ENCODE measurements around the gene HOTAIR. TPM values are rescaled to one million over a fixed set of nuclear protein-coding genes. Genes with fewer than 3 reads are reported as not detected.

Gene HOTAIR
- total RNA-seq, 1 donor from 2014 or later, result 4.0 TPM

- intact Hi-C loops (cut with DNase I), result no loop called here
- no peak for DNase-seq (ENCODE audit: low spot score)
- no peak for ATAC-seq
Measured at GRCh38 chr12:54002278-54002914, 27.6 kb upstream of the HOTAIR start.

- no peak for DNase-seq (ENCODE audit: low spot score)
- no peak for ATAC-seq
- intact Hi-C loops (cut with DNase I), result no loop called here
Measured at GRCh38 chr12:54001283-54002187, 26.8 kb upstream of the HOTAIR start.

- intact Hi-C loops (cut with DNase I), result no loop called here
- DNase-seq (ENCODE audit: low spot score) (no peak), ATAC-seq (peak; percentile 24)
Measured at GRCh38 chr12:54000116-54001114, 25.7 kb upstream of the HOTAIR start, which contains the start of gene HOXC9. TSS of gene HOXC9 (plus strand) at chr12:54000161. CDS start at chr12:54000189, 28 bp downstream.

- ATAC-seq, result peak; percentile 47
- DNase-seq (ENCODE audit: low spot score), result peak; percentile 88
- intact Hi-C loops (cut with DNase I), result no loop called here
Measured at GRCh38 chr12:53999559-54000115, 24.9 kb upstream of the HOTAIR start.

GRCh38 chr12:53998900-53999236 lies 24.1 kb upstream of the HOTAIR start:
- no peak for DNase-seq (ENCODE audit: low spot score)
- ATAC-seq, result no peak
- intact Hi-C loops (cut with DNase I), result no loop called here

GRCh38 chr12:53998110-53998899 lies 23.6 kb upstream of the HOTAIR start:
- intact Hi-C loops (cut with DNase I), result no loop called here
- DNase-seq (ENCODE audit: low spot score) (no peak), ATAC-seq (no peak)

GRCh38 chr12:53997204-53998109 lies 22.7 kb upstream of the HOTAIR start:
- intact Hi-C loops (cut with DNase I), result no loop called here
- DNase-seq (ENCODE audit: low spot score), result no peak
- no peak for ATAC-seq

- no peak for DNase-seq (ENCODE audit: low spot score)
Measured at GRCh38 chr12:53996240-53997203, 21.8 kb upstream of the HOTAIR start.

GRCh38 chr12:53995378-53996239 lies 20.9 kb upstream of the HOTAIR start:
- DNase-seq (ENCODE audit: low spot score) (no peak), ATAC-seq (peak; percentile 81)
- intact Hi-C loops (cut with DNase I), result no loop called here

More at GRCh38 chr12:53996240-53997203, 21.8 kb upstream of the HOTAIR start:
- no peak for ATAC-seq
- intact Hi-C loops (cut with DNase I), result no loop called here

GRCh38 chr12:53995002-53995377 lies 20.2 kb upstream of the HOTAIR start:
- ATAC-seq (no peak), DNase-seq (ENCODE audit: low spot score) (no peak)
- intact Hi-C loops (cut with DNase I), result no loop called here

GRCh38 chr12:53994264-53995001 lies 19.7 kb upstream of the HOTAIR start:
- intact Hi-C loops (cut with DNase I), result no loop called here
- DNase-seq (ENCODE audit: low spot score), result no peak

GRCh38 chr12:53994009-53994263 lies 19.2 kb upstream of the HOTAIR start:
- ATAC-seq, result no peak
- DNase-seq (ENCODE audit: low spot score), result no peak
- intact Hi-C loops (cut with DNase I), result no loop called here

More at GRCh38 chr12:53994264-53995001, 19.7 kb upstream of the HOTAIR start:
- peak; percentile 31 for ATAC-seq

- intact Hi-C loops (cut with DNase I), result no loop called here
- no peak for DNase-seq (ENCODE audit: low spot score)
- ATAC-seq, result no peak
Measured at GRCh38 chr12:53993162-53994008, 18.6 kb upstream of the HOTAIR start.

GRCh38 chr12:53992377-53992889 lies 17.7 kb upstream of the HOTAIR start:
- no peak for ATAC-seq
- intact Hi-C loops (cut with DNase I), result no loop called here
- no peak for DNase-seq (ENCODE audit: low spot score)
